GM19463 (cell line): Measurements from ENCODE around the gene PSMD9.
"Not testable (repeated sequence)": the region's sequence is repeated elsewhere in the genome, so short reads cannot be mapped to it uniquely, and the experiment has no call there.

ENCODE experiments used
- ATAC-seq: cut with Tn5 transposase; IDR thresholded peaks from one replicate; pipeline ENCODE4 v1.9.1; 2021; ENCODE audit warnings: mild to moderate bottlenecking, moderate library complexity; ENCODE audit not compliant: unreplicated experiment

Gene PSMD9

DNA sequence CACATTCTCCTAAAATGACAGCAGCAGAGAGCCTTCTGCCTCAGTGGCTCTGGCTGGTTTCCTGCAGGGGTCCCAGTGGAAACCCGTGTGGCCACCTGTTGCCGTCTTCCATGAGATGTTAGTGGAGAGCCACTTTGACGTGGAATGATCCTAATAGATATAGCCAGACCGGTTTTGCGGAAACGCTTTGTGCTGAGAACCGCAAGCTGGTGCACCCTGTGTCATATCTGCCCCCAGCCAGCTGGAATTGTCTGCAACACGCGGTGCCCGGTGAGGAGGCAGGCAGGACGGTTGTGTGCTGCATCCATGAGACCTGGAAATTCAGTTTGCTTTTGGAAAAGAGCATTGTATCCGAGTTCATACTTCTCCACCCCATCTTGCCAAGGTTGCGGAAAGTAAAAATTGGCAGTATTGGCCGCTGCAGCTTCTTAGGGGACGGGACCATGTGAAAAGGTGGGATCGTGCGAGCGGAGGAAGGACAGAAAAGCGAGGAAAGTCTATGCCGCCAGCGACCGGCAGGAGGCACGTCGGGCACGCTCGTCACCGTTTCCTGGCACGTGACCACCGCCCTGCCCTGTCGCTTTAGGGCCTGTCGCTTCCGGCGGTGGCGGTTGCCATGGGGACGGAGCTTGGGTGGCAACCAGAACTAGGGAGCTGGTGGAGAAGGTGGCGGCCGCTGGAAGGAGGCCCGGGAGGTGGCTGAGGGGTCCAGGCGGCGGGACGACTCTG is 29.5 kb downstream of the PSMD9 start, which contains the start of gene CFAP251:
CFAP251 (plus strand) TSS at position 643 of the 729 bp plus-strand sequence. CDS start 2,714 bp downstream, outside the sequence.
- peak; percentile 99 for ATAC-seq

GRCh38 chr12:121918679-121919038 is 30.1 kb downstream of the PSMD9 start:
- ATAC-seq = peak; percentile 13

- ATAC-seq = no peak
These were observed 32.5 kb downstream of the PSMD9 start for GRCh38 chr12:121921066-121921465.

- no peak for ATAC-seq
These were observed 36.7 kb downstream of the PSMD9 start for GRCh38 chr12:121925358-121925695.

DNA sequence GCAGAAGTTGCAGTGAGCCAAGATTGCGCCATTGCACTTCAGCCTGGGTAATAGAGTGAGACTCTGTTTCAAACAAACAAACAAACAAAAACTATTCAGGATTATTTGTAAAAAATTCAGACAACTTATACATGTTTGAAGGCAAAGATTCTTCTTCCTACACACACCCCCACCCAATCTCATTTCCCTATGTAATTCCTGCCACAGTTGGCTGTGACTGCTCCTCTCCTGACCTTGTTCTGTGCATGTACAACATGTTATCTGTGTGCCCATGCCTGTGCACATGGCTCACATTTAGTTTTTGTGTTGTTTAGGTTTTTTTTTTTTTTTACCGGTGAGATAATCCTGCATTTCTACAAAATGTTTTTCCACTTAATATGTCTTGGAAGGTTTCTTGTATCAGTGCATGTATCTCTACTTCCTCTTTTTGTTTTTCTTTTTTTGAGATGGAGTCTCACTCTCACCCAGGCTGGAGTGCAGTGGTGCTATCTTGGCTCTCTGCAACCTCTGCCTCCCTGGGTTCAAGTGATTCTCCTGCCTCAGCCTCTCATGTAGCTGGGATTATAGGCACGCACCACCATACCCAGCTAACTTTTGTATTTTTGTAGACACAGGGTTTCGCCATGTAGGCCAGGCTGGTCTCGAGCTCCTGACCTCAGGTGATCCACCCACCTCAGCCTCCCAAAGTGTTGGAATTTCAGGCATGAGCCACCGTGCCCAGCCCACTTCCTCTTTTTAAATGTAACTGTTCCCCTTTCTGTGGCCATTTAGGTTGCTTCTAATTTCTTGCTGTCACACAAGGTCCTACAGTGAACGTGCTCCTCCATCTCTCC is 38.5 kb downstream of the PSMD9 start:
- ATAC-seq = no peak

DNA sequence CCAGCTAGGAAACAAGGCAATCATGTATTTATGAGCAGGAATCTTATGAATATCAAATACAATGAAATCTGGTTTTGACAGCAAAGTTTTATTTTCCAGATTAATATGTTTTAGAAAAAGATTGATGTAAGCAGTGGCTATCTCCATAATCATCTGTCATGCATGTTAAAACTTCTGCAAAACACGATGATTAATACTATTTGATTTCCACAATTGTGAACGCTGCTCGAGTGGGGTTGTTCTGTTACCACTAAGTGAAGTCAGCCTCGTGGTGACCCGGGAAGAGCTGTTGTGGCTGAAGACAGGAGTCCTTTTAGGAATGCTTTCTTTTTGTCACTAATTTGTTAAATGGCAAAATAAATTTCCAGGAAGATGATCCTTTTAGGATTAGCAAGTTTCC is 39.2 kb downstream of the PSMD9 start:
- ATAC-seq = no peak

DNA sequence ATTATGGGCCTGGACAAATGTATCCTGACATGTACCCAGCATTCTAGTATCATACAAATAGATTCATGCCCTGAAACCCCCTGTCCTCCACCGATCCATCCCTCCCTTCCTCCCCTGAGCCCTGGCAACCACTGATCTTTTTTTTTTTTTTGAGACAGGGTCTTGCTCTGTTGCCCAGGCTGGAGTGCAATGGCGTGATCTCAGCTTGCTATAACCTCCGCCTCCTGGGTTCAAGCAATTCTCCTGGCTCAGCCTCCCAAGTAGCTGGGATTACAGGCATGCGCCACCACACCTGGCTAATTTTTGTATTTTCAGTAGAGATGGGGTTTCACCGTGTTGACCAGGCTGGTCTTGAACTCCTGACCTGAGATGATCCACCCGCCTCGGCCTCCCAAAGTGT is 41.0 kb downstream of the PSMD9 start:
- ATAC-seq = not testable (repeated sequence)

GRCh38 chr12:121930862-121931261 is 42.3 kb downstream of the PSMD9 start:
- no peak for ATAC-seq

DNA sequence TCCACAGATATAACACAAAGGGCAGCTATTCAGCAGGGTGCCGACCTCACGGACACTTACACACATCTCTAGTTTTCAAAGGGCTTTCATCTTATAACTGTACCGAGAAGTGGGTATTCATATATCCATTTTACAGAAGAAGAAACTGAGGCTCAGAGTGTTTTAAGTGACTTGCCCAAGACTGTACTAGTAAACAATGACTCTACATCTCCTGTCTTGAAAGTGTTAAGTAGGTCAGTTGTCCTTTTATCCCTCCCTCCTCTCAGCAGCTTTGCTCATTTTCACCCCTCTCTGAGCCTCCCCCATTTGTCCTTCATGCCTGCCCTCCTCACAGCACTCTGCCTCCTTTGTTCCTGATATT is 43.6 kb downstream of the PSMD9 start:
- no peak for ATAC-seq

GRCh38 chr12:121932914-121933521 is 44.4 kb downstream of the PSMD9 start:
- no peak for ATAC-seq

GRCh38 chr12:121933522-121934308 is 45.1 kb downstream of the PSMD9 start:
- no peak for ATAC-seq

- no peak for ATAC-seq
These were observed 45.7 kb downstream of the PSMD9 start for GRCh38 chr12:121934309-121934664.

DNA sequence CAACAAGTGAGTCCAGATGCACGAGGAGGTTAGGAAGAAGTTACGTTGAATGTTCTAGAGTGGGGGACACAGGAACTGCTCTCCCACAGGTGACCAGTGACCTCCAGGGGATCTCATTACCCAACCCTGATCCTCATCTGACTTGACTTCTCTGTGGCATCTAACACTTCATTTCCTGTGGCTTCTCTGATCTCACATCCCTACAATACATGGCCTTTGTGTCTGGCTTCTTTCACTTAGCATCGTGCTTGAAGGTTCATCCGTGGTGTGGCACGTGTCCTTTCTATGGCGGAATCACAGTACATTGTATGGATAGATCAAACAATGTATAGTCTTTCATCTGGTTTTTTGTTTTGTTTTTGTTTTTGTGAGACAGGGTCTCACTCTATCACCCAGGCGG is 49.1 kb downstream of the PSMD9 start:
- no peak for ATAC-seq

- no peak for ATAC-seq
These were observed 50.6 kb downstream of the PSMD9 start for GRCh38 chr12:121939186-121939585.

GRCh38 chr12:121939992-121940766 is 51.6 kb downstream of the PSMD9 start:
- ATAC-seq = no peak

- ATAC-seq = no peak
These were observed 53.6 kb downstream of the PSMD9 start for GRCh38 chr12:121942145-121942718.

- no peak for ATAC-seq
These were observed 55.3 kb downstream of the PSMD9 start for GRCh38 chr12:121943926-121944325.

GRCh38 chr12:121946313-121947025 is 57.9 kb downstream of the PSMD9 start:
- ATAC-seq = no peak

GRCh38 chr12:121947981-121948380 is 59.4 kb downstream of the PSMD9 start:
- ATAC-seq = no peak
